ENCODE results near the gene RELA. TPM values are rescaled to one million over a fixed set of nuclear protein-coding genes. Genes with fewer than 3 reads are reported as not detected.
A peak's percentile ranks its signal among the peaks of the same experiment; 100 is the strongest.

The RELA gene
- total and polyA plus RNA-seq, 5 donors from 2014 or later = 40.3 to 295 (median 53.4) TPM

- H3K27ac Mint-ChIP-seq = no peak overlapping the region
- no peak for DNase-seq
- ATAC-seq (ENCODE audit: low read depth in 2 of 2) = no peak
- no peak overlapping the region for H3K27ac ChIP-seq (ENCODE audit: insufficient read depth, low read length, poor library complexity, severe bottlenecking)
- no peaks in the 10 kb centered on the region for H3K9me3 Mint-ChIP-seq
- peaks cover 26% of the 10 kb centered on the region for H3K27me3 Mint-ChIP-seq
- H3K4me3 Mint-ChIP-seq = no peak overlapping the region
- no peaks in the 10 kb centered on the region for H3K36me3 Mint-ChIP-seq
- no peak overlapping the region for H3K4me3 ChIP-seq (ENCODE audit: low read depth, low read length)
- H3K4me1 ChIP-seq (ENCODE audit: control insufficient read depth, insufficient read depth, low read length, poor library complexity, severe bottlenecking) = no peaks in the 10 kb centered on the region
- no peaks in the 10 kb centered on the region for H3K36me3 ChIP-seq (ENCODE audit: control insufficient read depth, insufficient read depth, low read length)
- no peaks in the 10 kb centered on the region for H3K9me3 ChIP-seq (ENCODE audit: control insufficient read depth in 2 of 2, low read length in 2 of 2)
- peaks cover 10% of the 10 kb centered on the region for H3K27me3 ChIP-seq (ENCODE audit: control insufficient read depth, insufficient read depth, low read length)
- H3K4me1 Mint-ChIP-seq = peaks cover 0 to 2% (median 0%) of the 10 kb centered on the region in 4 donors
Observed at GRCh38 chr11:65703846-65704245, 41.1 kb upstream of the RELA start.

GRCh38 chr11:65701686-65702085, 39.0 kb upstream of the RELA start:
- no peak for ATAC-seq (ENCODE audit: low read depth in 2 of 2)
- no peaks in the 10 kb centered on the region for H3K36me3 ChIP-seq (ENCODE audit: control insufficient read depth, insufficient read depth, low read length)

GRCh38 chr11:65700399-65700798, 37.7 kb upstream of the RELA start:
- Mint-ChIP-seq H3K9me3 (no peaks in the 10 kb centered on the region), H3K4me1 (no peaks in the 10 kb centered on the region), H3K36me3 (no peaks in the 10 kb centered on the region), H3K4me3 (no peak overlapping the region), H3K27ac (no peak overlapping the region), H3K27me3 (peaks cover 40% of the 10 kb centered on the region)
- DNase-seq = no peak
- no peak for ATAC-seq (ENCODE audit: low read depth in 2 of 2)
- H3K27ac ChIP-seq (ENCODE audit: insufficient read depth, low read length, poor library complexity, severe bottlenecking) = no peak overlapping the region
- H3K36me3 ChIP-seq (ENCODE audit: control insufficient read depth, insufficient read depth, low read length) = no peaks in the 10 kb centered on the region
- H3K27me3 ChIP-seq (ENCODE audit: control insufficient read depth, insufficient read depth, low read length) = peaks cover 13% of the 10 kb centered on the region
- no peaks in the 10 kb centered on the region for H3K4me1 ChIP-seq (ENCODE audit: control insufficient read depth, insufficient read depth, low read length, poor library complexity, severe bottlenecking)
- no peak overlapping the region for H3K4me3 ChIP-seq (ENCODE audit: low read depth, low read length)
- H3K9me3 ChIP-seq (ENCODE audit: control insufficient read depth in 2 of 2, low read length in 2 of 2) = no peaks in the 10 kb centered on the region

More at GRCh38 chr11:65701686-65702085, 39.0 kb upstream of the RELA start:
- Mint-ChIP-seq H3K4me3 (no peak overlapping the region), H3K27me3 (peaks cover 34% of the 10 kb centered on the region), H3K36me3 (no peaks in the 10 kb centered on the region), H3K9me3 (no peaks in the 10 kb centered on the region), H3K27ac (no peak overlapping the region), H3K4me1 (peaks cover 0 to 2% (median 0%) of the 10 kb centered on the region in 4 donors)
- H3K4me1 ChIP-seq (ENCODE audit: control insufficient read depth, insufficient read depth, low read length, poor library complexity, severe bottlenecking) = no peaks in the 10 kb centered on the region
- H3K27me3 ChIP-seq (ENCODE audit: control insufficient read depth, insufficient read depth, low read length) = peaks cover 13% of the 10 kb centered on the region
- H3K27ac ChIP-seq (ENCODE audit: insufficient read depth, low read length, poor library complexity, severe bottlenecking) = no peak overlapping the region
- H3K9me3 ChIP-seq (ENCODE audit: control insufficient read depth in 2 of 2, low read length in 2 of 2) = no peaks in the 10 kb centered on the region
- no peak for DNase-seq
- H3K4me3 ChIP-seq (ENCODE audit: low read depth, low read length) = no peak overlapping the region

- Histone ChIP-seq H3K27ac (ENCODE audit: insufficient read depth, low read length, poor library complexity, severe bottlenecking) (no peak overlapping the region), H3K36me3 (ENCODE audit: control insufficient read depth, insufficient read depth, low read length) (no peaks in the 10 kb centered on the region), H3K4me3 (ENCODE audit: low read depth, low read length) (no peak overlapping the region), H3K9me3 (ENCODE audit: control insufficient read depth in 2 of 2, low read length in 2 of 2) (no peaks in the 10 kb centered on the region), H3K27me3 (ENCODE audit: control insufficient read depth, insufficient read depth, low read length) (peaks cover 13% of the 10 kb centered on the region), H3K4me1 (ENCODE audit: control insufficient read depth, insufficient read depth, low read length, poor library complexity, severe bottlenecking) (no peaks in the 10 kb centered on the region)
- H3K4me1 Mint-ChIP-seq = no peaks in the 10 kb centered on the region
- H3K27ac Mint-ChIP-seq = no peak overlapping the region
- H3K9me3 Mint-ChIP-seq = no peaks in the 10 kb centered on the region
- no peak for ATAC-seq (ENCODE audit: low read depth in 2 of 2)
- DNase-seq = no peak
- no peaks in the 10 kb centered on the region for H3K36me3 Mint-ChIP-seq
- H3K27me3 Mint-ChIP-seq = peaks cover 41% of the 10 kb centered on the region
- no peak overlapping the region for H3K4me3 Mint-ChIP-seq
Observed at GRCh38 chr11:65699306-65699705, 36.6 kb upstream of the RELA start.

- no peak for ATAC-seq (ENCODE audit: low read depth in 2 of 2)
Observed at GRCh38 chr11:65698205-65698604, 35.5 kb upstream of the RELA start.

GRCh38 chr11:65696802-65697552, 34.3 kb upstream of the RELA start:
- no peak overlapping the region for H3K27ac ChIP-seq (ENCODE audit: insufficient read depth, low read length, poor library complexity, severe bottlenecking)
- no peaks in the 10 kb centered on the region for H3K4me1 ChIP-seq (ENCODE audit: control insufficient read depth, insufficient read depth, low read length, poor library complexity, severe bottlenecking)
- no peak overlapping the region for H3K4me3 ChIP-seq (ENCODE audit: low read depth, low read length)
- DNase-seq = no peak
- peaks cover 39% of the 10 kb centered on the region for H3K27me3 Mint-ChIP-seq
- no peak overlapping the region for H3K4me3 Mint-ChIP-seq
- H3K36me3 ChIP-seq (ENCODE audit: control insufficient read depth, insufficient read depth, low read length) = no peaks in the 10 kb centered on the region
- H3K4me1 Mint-ChIP-seq = peaks cover 0 to 2% (median 0%) of the 10 kb centered on the region in 4 donors
- H3K27ac Mint-ChIP-seq = peak overlapping the region in 1 of 3 donors; percentile 60
- peaks cover 9% of the 10 kb centered on the region for H3K27me3 ChIP-seq (ENCODE audit: control insufficient read depth, insufficient read depth, low read length)
- H3K36me3 Mint-ChIP-seq = no peaks in the 10 kb centered on the region
- no peaks in the 10 kb centered on the region for H3K9me3 ChIP-seq (ENCODE audit: control insufficient read depth in 2 of 2, low read length in 2 of 2)
- no peak for ATAC-seq (ENCODE audit: low read depth in 2 of 2)
- H3K9me3 Mint-ChIP-seq = no peaks in the 10 kb centered on the region

More at GRCh38 chr11:65698205-65698604, 35.5 kb upstream of the RELA start:
- H3K36me3 Mint-ChIP-seq = no peaks in the 10 kb centered on the region
- no peak overlapping the region for H3K4me3 Mint-ChIP-seq
- peaks cover 43% of the 10 kb centered on the region for H3K27me3 Mint-ChIP-seq
- H3K4me3 ChIP-seq (ENCODE audit: low read depth, low read length) = no peak overlapping the region
- peaks cover 13% of the 10 kb centered on the region for H3K27me3 ChIP-seq (ENCODE audit: control insufficient read depth, insufficient read depth, low read length)
- no peak overlapping the region for H3K27ac ChIP-seq (ENCODE audit: insufficient read depth, low read length, poor library complexity, severe bottlenecking)
- H3K4me1 ChIP-seq (ENCODE audit: control insufficient read depth, insufficient read depth, low read length, poor library complexity, severe bottlenecking) = no peaks in the 10 kb centered on the region
- H3K4me1 Mint-ChIP-seq = no peaks in the 10 kb centered on the region
- no peaks in the 10 kb centered on the region for H3K9me3 ChIP-seq (ENCODE audit: control insufficient read depth in 2 of 2, low read length in 2 of 2)
- H3K9me3 Mint-ChIP-seq = no peaks in the 10 kb centered on the region
- DNase-seq = no peak
- H3K27ac Mint-ChIP-seq = peak overlapping the region in 1 of 3 donors; percentile 41
- no peaks in the 10 kb centered on the region for H3K36me3 ChIP-seq (ENCODE audit: control insufficient read depth, insufficient read depth, low read length)

GRCh38 chr11:65695459-65696241, 32.9 kb upstream of the RELA start:
- Histone ChIP-seq H3K4me3 (ENCODE audit: low read depth, low read length) (no peak overlapping the region), H3K27ac (ENCODE audit: insufficient read depth, low read length, poor library complexity, severe bottlenecking) (no peak overlapping the region), H3K27me3 (ENCODE audit: control insufficient read depth, insufficient read depth, low read length) (peaks cover 5% of the 10 kb centered on the region), H3K4me1 (ENCODE audit: control insufficient read depth, insufficient read depth, low read length, poor library complexity, severe bottlenecking) (no peaks in the 10 kb centered on the region), H3K9me3 (ENCODE audit: control insufficient read depth in 2 of 2, low read length in 2 of 2) (no peaks in the 10 kb centered on the region), H3K36me3 (ENCODE audit: control insufficient read depth, insufficient read depth, low read length) (no peaks in the 10 kb centered on the region)
- DNase-seq = no peak
- ATAC-seq (ENCODE audit: low read depth in 2 of 2) = no peak
- peaks cover 0 to 2% (median 0%) of the 10 kb centered on the region in 4 donors for H3K4me1 Mint-ChIP-seq
- H3K9me3 Mint-ChIP-seq = no peaks in the 10 kb centered on the region
- H3K27me3 Mint-ChIP-seq = peaks cover 35% of the 10 kb centered on the region
- H3K27ac Mint-ChIP-seq = peak overlapping the region in 1 of 3 donors; percentile 50
- no peaks in the 10 kb centered on the region for H3K36me3 Mint-ChIP-seq
- no peak overlapping the region for H3K4me3 Mint-ChIP-seq
